ENCODE data around the gene SNX15. TPM values are rescaled to one million over a fixed set of nuclear protein-coding genes. Genes with fewer than 3 reads are reported as not detected.

Gene SNX15
- 12.9 and 23.5 TPM in 2 replicates for total RNA-seq

GRCh38 chr11:65027213-65028067 is at the start of gene SNX15:
TSS of gene SNX15 (plus strand) at chr11:65027439. CDS start at chr11:65027538, 99 bp downstream.

GRCh38 chr11:64996710-64997380 is 30.4 kb upstream of the SNX15 start, which contains the start of gene BATF2:
TSS of gene BATF2 (minus strand) at chr11:64996971. CDS start at chr11:64996914, 57 bp downstream.

GRCh38 chr11:65013888-65014725 is 13.1 kb upstream of the SNX15 start, which contains the start of gene ARL2:
TSS of gene ARL2 (plus strand) at chr11:65014160. CDS start at chr11:65014208, 48 bp downstream.

GRCh38 chr11:65040847-65041622 is 13.8 kb downstream of the SNX15 start, which contains the start of gene SAC3D1:
TSS of gene SAC3D1 (plus strand) at chr11:65041210. CDS start at chr11:65041293, 83 bp downstream.

GRCh38 chr11:65058419-65059054 is 31.3 kb downstream of the SNX15 start, which contains the start of gene NAALADL1:
TSS of gene NAALADL1 (minus strand) at chr11:65058553. CDS start at chr11:65058521, 32 bp downstream.

GRCh38 chr11:65083834-65084597 is 56.8 kb downstream of the SNX15 start, which contains the start of the genes CDCA5 and ZFPL1:
TSS of gene CDCA5 (minus strand) at chr11:65084040. CDS start at chr11:65083978, 62 bp downstream.
TSS of gene ZFPL1 (plus strand) at chr11:65084222. CDS start at chr11:65084699, 477 bp downstream.

Other genes with a start within 250 kb of the SNX15 start
- gene SF1, start 248.9 kb upstream of the SNX15 start, total RNA-seq = 92.8 and 106 TPM in 2 replicates
- 9.6 and 18.0 TPM in 2 replicates for gene MAP4K2, start 224.2 kb upstream of the SNX15 start, total RNA-seq
- 17.3 and 32.3 TPM in 2 replicates for gene MEN1, start 216.9 kb upstream of the SNX15 start, total RNA-seq
- 0.15 and 0.33 TPM in 2 replicates for gene CDC42BPG, start 182.8 kb upstream of the SNX15 start, total RNA-seq
- 87.1 and 151 TPM in 2 replicates for gene EHD1, start 148.8 kb upstream of the SNX15 start, total RNA-seq
- gene ATG2A, start 110.2 kb upstream of the SNX15 start, total RNA-seq = 19.6 and 20.5 TPM in 2 replicates
- 9.2 and 17.0 TPM in 2 replicates for gene PPP2R5B, start 102.8 kb upstream of the SNX15 start, total RNA-seq
- not detected in 2 replicates for gene GPHA2, start 91.5 kb upstream of the SNX15 start, total RNA-seq
- gene MAJIN, start 55.3 kb upstream of the SNX15 start, total RNA-seq = not detected in 2 replicates
- gene BATF2, start 30.5 kb upstream of the SNX15 start, total RNA-seq = 1.0 and 2.5 TPM in 2 replicates
- gene ARL2, start 13.3 kb upstream of the SNX15 start, total RNA-seq = 108 and 119 TPM in 2 replicates
- gene SAC3D1, start 13.8 kb downstream of the SNX15 start, total RNA-seq = 9.2 and 14.4 TPM in 2 replicates
- 38.2 and 46.3 TPM in 2 replicates for gene NAALADL1, start 31.1 kb downstream of the SNX15 start, total RNA-seq
- gene CDCA5, start 56.6 kb downstream of the SNX15 start, total RNA-seq = 1.2 and 9.7 TPM in 2 replicates
- 38.5 and 47.6 TPM in 2 replicates for gene ZFPL1, start 56.8 kb downstream of the SNX15 start, total RNA-seq
- gene VPS51, start 68.8 kb downstream of the SNX15 start, total RNA-seq = 170 and 228 TPM in 2 replicates
- gene TM7SF2, start 84.4 kb downstream of the SNX15 start, total RNA-seq = 16.4 and 23.3 TPM in 2 replicates
- gene ZNHIT2, start 90.3 kb downstream of the SNX15 start, total RNA-seq = 9.2 and 15.9 TPM in 2 replicates
- gene FAU, start 94.7 kb downstream of the SNX15 start, total RNA-seq = 159 and 247 TPM in 2 replicates
- gene MRPL49, start 94.9 kb downstream of the SNX15 start, total RNA-seq = 50.4 and 55.6 TPM in 2 replicates
- gene SYVN1, start 107.1 kb downstream of the SNX15 start, total RNA-seq = 19.8 and 22.7 TPM in 2 replicates
- not detected in 2 replicates for gene SPDYC, start 142.8 kb downstream of the SNX15 start, total RNA-seq
- 175 and 262 TPM in 2 replicates for gene CAPN1, start 154.5 kb downstream of the SNX15 start, total RNA-seq
- 2.3 and 9.6 TPM in 2 replicates for gene POLA2, start 234.5 kb downstream of the SNX15 start, total RNA-seq

All from smooth muscle cell of trachea (primary cell).